HG03565 (cell line): ENCODE results near the gene TMEM63B.
"Not testable (repeated sequence)": the region's sequence is repeated elsewhere in the genome, so short reads cannot be mapped to it uniquely, and the experiment has no call there.

ENCODE experiments used
- ATAC-seq: cut with Tn5 transposase; IDR thresholded peaks from one replicate; pipeline ENCODE4 v1.9.1; 2021; ENCODE audit warnings: mild to moderate bottlenecking, moderate library complexity; ENCODE audit not compliant: unreplicated experiment

Gene TMEM63B

GRCh38 chr6:44093750-44094402 is 33.5 kb upstream of the TMEM63B start:
- no peak for ATAC-seq

GRCh38 chr6:44094403-44095242 is 32.7 kb upstream of the TMEM63B start:
- no peak for ATAC-seq

- not testable (repeated sequence) for ATAC-seq
These were observed 32.1 kb upstream of the TMEM63B start for GRCh38 chr6:44095243-44095623.

- ATAC-seq: no peak
These were observed 30.7 kb upstream of the TMEM63B start for GRCh38 chr6:44096612-44097011.

GRCh38 chr6:44097782-44098317 is 29.5 kb upstream of the TMEM63B start:
- ATAC-seq: no peak

GRCh38 chr6:44099192-44099591 is 28.2 kb upstream of the TMEM63B start:
- no peak for ATAC-seq

GRCh38 chr6:44100088-44100550 is 27.2 kb upstream of the TMEM63B start:
- ATAC-seq: no peak

GRCh38 chr6:44101832-44102231 is 25.5 kb upstream of the TMEM63B start:
- ATAC-seq: no peak

GRCh38 chr6:44102527-44102926 is 24.8 kb upstream of the TMEM63B start:
- no peak for ATAC-seq

- no peak for ATAC-seq
These were observed 22.8 kb upstream of the TMEM63B start for GRCh38 chr6:44104481-44105021.

- no peak for ATAC-seq
These were observed 22.2 kb upstream of the TMEM63B start for GRCh38 chr6:44105146-44105545.

- ATAC-seq: no peak
These were observed 21.2 kb upstream of the TMEM63B start for GRCh38 chr6:44105993-44106740.

- ATAC-seq: no peak
These were observed 20.3 kb upstream of the TMEM63B start for GRCh38 chr6:44107017-44107416.

- no peak for ATAC-seq
These were observed 18.9 kb upstream of the TMEM63B start for GRCh38 chr6:44108471-44108870.

- no peak for ATAC-seq
These were observed 18.1 kb upstream of the TMEM63B start for GRCh38 chr6:44109212-44109611.

- ATAC-seq: no peak
These were observed 17.2 kb upstream of the TMEM63B start for GRCh38 chr6:44110005-44110676.

- ATAC-seq: no peak
These were observed 16.4 kb upstream of the TMEM63B start for GRCh38 chr6:44110966-44111365.

- no peak for ATAC-seq
These were observed 15.6 kb upstream of the TMEM63B start for GRCh38 chr6:44111434-44112417.

GRCh38 chr6:44113414-44113813 is 13.9 kb upstream of the TMEM63B start:
- no peak for ATAC-seq
